Activated effector memory CD4-positive, alpha-beta T cell treated with Interleukin-2 at 50 U/mL for 16 hours (primary cell): ENCODE results near the gene TMEM30A.

Experiments used
- DNase-seq: peaks from one replicate; pipeline ENCODE4 v3.0.0-alpha.2; 2020

The TMEM30A gene

DNA sequence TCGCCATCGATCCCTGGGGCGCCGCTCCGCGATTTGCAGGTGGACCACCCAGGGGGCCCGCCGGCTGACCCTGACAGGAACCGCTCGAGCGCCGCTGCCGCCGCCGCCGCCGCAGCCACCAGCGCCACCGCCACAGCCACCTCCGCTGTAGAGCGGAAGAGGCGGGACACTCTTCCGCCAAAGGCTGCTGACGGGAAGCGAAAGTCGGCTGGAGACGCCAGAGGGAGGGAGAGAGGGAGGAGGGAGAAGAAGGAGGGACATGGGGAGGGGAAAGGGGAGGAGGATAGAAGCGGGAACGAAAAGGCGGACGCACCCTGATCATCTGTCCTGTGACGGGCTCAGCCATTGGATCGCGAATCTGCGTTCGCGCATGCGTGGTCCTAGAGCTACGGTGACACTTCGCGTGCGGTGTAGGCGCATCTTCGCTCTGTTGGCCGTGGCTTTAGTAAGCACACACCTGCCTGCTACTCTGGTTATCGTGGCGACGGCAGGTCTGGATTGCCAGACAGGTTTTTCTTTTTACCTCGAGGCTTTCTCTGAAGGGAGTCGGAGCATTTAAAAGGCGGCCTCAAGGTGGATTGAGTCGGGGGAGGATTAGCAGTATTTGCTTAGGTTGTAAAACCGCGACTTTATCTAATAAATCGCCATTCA is at the start of gene TMEM30A:
Gene TMEM30A (minus strand): TSS at position 161 of the 651 bp plus-strand sequence. CDS start 154 bp downstream, at position 7.
- peak; percentile 95 for DNase-seq

- DNase-seq = no peak
Measured at GRCh38 chr6:75333676-75334200, 49.1 kb upstream of the TMEM30A start.

DNA sequence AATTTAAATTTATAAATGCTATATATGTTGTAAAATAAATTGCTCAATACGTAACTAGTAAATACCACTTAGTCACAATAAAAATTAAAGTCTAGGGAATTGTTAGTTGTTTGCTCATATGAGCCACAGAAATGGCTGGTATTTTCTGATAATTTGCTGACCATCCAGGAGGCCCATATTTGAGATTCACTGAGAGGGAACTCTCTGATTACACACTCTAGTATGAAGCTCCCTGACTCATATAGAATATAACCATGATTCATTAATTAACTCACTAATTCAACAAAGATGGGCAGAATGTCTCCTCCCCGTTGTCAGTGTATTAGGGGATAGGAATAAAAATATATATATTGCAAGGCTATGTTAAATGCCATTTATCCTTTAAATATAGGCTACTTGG is 46.6 kb upstream of the TMEM30A start:
- DNase-seq = no peak

DNA sequence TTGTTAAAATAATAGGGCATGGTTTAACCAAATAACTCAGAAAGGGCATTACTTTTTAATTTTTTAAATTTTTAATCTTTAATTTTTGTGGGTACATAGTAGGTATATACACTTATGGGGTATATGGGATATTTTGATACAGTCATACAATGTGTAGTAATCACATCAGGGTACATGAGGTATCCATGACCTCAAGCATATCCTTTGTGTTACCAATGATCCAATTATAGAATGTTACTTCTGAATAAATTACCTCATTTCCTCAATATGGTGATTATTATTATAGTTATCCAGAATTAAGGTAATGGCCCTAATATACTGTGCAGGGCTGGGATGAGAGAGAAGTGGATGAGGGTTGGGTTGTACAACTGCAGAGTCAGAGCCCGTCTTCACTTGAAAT is 45.1 kb upstream of the TMEM30A start:
- no peak for DNase-seq

DNA sequence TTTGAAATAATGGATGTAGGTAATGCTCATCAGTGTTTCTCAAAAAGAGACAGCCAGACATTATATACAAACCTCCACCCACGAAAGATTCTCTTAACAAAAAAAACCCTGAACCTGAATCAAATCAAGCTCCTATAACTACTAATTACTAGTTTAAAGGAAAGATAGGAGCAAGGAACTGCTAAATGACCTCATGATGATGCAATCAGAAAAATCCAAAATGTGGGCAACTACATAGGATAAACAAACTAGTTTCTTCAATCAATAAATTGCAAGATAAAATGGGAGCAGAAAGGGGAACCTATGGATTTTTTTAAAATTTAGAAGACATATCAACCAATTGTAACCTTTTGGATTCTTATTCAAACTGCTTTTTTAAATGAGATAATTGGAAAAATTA is 43.2 kb upstream of the TMEM30A start:
- no peak for DNase-seq

DNA sequence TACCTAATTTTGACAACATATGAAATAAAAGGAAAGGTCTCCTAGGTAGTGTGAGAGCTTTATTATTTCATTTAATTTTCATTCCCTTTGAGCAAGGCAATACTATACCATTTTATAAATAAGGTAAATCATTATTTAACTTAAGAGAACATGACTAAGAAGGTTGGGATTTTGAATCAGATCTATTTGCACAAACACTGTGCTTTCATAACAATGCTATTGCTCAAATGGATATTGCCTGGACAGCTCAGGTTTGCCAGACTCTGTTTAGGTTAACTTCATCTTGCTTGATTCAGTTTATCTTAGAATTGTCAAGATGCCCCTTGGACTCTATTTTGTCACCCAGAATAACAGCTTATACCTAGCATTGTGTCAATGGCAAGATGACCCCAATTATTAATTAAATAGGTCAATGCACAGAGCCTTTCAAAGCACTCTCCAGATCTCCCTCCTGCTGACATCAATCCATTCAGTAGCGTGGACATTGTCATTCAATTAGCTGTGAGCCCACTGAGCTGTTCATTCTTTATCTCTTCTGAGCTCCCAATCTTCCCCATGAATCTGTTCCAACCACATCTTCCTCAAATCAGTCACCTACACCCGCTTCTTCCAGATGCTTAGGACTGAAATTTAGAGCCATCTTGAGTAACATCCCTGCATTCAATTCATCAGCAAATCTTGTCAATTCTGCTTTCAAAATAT is 42.1 kb upstream of the TMEM30A start:
- no peak for DNase-seq

GRCh38 chr6:75318900-75319299 is 34.3 kb upstream of the TMEM30A start:
- DNase-seq = no peak

DNA sequence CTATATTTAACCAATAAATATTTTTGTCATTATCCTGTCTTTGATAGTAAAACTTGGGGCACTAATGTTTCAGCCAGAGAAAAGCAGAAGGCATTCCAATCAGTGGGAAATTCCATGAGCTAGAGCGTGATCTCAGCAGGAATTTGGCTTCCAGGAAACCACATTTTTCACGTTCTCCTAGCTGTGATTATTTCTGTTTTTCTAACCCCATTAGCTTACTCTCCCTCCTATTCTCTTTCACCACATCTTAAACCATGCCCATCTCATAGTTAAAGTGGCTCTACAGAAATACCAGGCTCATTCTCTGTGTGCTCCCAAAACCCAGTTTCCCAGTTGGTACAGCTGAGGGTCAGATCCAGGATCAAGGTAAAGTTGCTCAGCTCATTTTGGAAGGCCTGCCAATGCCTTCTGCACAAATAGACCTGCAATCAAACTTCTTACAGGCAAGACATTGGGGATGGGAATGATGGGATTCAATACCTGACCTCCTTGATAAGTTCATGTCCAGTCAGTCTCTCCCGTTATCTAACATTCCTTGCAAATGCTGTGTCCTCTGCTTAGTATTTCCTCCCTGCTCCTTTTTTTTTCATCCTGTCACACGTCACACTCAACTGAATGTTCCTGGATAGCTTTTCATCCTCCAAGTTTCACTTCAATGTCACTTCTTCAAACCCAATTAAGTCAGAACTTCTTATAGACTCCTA is 33.1 kb upstream of the TMEM30A start:
- DNase-seq = no peak

GRCh38 chr6:75315978-75316377 is 31.4 kb upstream of the TMEM30A start:
- DNase-seq = no peak

DNA sequence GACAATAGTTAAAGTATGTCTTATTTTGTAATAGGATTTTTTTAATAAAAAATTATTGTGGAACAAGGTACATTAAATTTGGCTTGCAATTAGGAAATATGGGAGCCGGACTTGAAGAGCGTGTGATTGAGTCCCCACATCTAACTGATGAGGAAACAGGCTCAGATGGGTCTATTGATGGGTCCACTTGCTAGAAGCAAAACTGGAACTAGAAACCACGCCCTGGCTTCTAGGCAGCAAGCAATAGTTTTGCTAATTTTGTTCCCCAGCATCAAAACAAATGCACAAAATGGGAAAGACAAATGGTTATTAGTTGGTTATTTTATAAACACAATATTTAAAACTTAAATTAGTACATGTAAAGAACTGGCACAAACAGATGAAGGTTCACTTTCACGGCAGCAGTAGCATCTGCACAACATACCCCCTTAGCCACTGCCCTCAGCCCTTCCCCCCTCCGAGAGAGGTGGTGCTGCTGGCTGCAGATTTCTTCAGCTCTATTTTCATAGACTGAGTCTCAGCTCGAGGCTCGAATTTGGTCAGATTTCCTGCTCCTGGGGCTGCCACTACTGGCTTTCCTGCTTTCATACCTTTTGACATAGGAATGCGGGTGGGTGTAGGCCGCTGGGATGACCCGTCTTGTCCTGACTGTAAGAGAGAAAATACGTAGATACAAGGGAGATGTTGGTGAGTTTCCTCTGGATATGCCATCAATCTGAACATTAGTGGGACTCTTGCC is 23.8 kb upstream of the TMEM30A start:
- DNase-seq = no peak

- no peak for DNase-seq
Measured at GRCh38 chr6:75307364-75308004, 22.9 kb upstream of the TMEM30A start.

DNA sequence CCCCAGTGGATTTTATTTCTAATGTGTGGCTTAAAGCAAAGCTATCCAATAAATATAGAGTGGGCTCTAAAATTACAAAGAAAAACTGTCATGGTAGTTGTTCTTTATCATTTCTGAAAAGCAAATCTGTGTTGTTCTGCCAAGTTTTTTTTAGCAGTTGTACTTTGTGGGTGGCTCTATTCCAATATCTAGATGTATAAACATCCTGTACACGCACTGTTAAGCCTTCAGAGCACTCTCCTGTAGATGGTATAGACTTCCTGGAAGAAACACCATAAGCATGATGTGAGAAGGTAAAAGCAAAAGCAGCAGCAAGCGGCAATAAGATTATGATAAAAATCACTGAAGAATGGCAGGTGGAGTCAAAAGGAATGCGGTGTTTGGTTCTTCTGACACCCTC is 21.5 kb upstream of the TMEM30A start:
- no peak for DNase-seq

- no peak for DNase-seq
Measured at GRCh38 chr6:75305573-75305972, 21.0 kb upstream of the TMEM30A start.

DNA sequence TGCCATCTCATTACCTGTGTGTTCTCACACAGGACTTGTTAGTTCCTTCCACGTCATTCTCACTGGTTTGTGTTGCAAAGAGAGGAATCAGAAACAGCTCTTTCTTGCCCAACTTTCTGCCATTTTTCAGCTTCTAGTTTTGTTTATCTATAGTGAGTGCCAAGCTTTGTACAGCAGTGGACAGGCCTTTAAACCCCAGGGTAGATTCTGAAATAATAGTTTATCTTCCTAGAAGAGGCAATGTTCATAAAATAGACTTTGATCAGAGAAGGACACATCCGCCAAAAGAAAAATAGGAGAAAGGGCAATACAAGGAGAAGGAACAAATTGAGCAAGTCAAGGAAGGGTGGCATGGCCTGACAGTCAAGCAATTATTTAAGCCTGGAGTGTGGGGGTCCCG is 17.7 kb upstream of the TMEM30A start:
- no peak for DNase-seq

GRCh38 chr6:75301537-75301936 is 16.9 kb upstream of the TMEM30A start:
- no peak for DNase-seq

DNA sequence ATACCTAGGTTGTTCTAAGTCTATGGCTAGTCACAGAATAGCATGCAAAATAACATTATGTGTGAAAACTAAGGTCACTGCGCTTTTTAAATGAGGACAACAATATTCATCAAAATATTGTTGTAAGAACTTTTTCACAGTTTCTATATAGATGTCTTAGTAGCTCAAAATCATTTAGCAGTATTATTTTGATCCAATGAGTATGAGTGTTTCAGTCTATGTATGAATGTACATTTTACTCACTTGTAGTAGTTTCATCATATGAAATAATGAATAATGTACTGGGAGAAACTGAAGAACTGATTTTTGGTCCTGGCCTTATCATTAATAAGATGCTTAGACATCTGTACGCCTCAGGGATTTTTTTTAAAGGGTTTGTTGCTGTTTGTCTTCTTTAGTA is 16.5 kb upstream of the TMEM30A start:
- no peak for DNase-seq

DNA sequence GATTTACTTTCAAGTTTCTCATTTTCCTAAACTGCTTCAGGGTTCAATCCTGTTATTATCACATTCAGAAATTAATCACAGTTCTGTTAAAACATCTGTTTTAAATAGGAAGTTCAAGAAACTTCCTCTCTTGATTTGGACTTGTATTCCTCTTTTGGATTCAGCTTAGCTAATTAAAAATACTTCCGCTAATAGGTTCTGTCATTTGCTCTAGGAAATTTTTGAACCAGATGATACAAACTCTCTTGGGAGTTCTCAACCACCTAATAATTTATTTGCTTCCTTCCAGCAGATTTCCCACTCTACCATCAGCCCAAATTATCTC is 15.9 kb upstream of the TMEM30A start:
- no peak for DNase-seq

GRCh38 chr6:75299801-75300530 is 15.4 kb upstream of the TMEM30A start:
- no peak for DNase-seq

- no peak for DNase-seq
Measured at GRCh38 chr6:75296811-75297779, 12.5 kb upstream of the TMEM30A start.

GRCh38 chr6:75292555-75292954 is 8.0 kb upstream of the TMEM30A start:
- DNase-seq = no peak

GRCh38 chr6:75291744-75292143 is 7.2 kb upstream of the TMEM30A start:
- DNase-seq = no peak
